ENCODE data around the gene TMEM181.
A peak's percentile ranks its signal among the peaks of the same experiment; 100 is the strongest.
"Not testable (repeated sequence)": the region's sequence is repeated elsewhere in the genome, so short reads cannot be mapped to it uniquely, and the experiment has no call there.

The TMEM181 gene

GRCh38 chr6:158648682-158649131, 88.8 kb downstream of the TMEM181 start:
- H3K4me3 Mint-ChIP-seq: peak overlapping the region; percentile 83
- peak overlapping the region; percentile 95 for H3K27ac Mint-ChIP-seq (ENCODE audit: low read depth)
- H3K27me3 Mint-ChIP-seq: no peaks in the 10 kb centered on the region
- ATAC-seq (replicated peaks; ENCODE audit: extremely low read depth, poor library complexity, severe bottlenecking) (no peak), DNase-seq (ENCODE audit: low spot score in 2 of 2) (no peak)
- H3K9me3 Mint-ChIP-seq: no peaks in the 10 kb centered on the region
- H3K36me3 Mint-ChIP-seq (ENCODE audit: insufficient read depth): peaks cover 37% of the 10 kb centered on the region
- H3K4me1 Mint-ChIP-seq: peaks cover 51% of the 10 kb centered on the region

GRCh38 chr6:158649289-158650143, 89.6 kb downstream of the TMEM181 start, which contains the start of gene SYTL3:
Gene SYTL3 (plus strand): TSS chr6:158650054. CDS start chr6:158663269, 13,215 bp downstream.
- peaks cover 38% of the 10 kb centered on the region for H3K36me3 Mint-ChIP-seq (ENCODE audit: insufficient read depth)
- H3K27ac Mint-ChIP-seq (ENCODE audit: low read depth): peak within 1 kb of the TSS; percentile 95
- H3K27me3 Mint-ChIP-seq: no peaks in the 10 kb centered on the region
- no peaks in the 10 kb centered on the region for H3K9me3 Mint-ChIP-seq
- peaks cover 59% of the 10 kb centered on the region for H3K4me1 Mint-ChIP-seq
- ATAC-seq (replicated peaks; ENCODE audit: extremely low read depth, poor library complexity, severe bottlenecking) (peak; percentile 63), DNase-seq (ENCODE audit: low spot score in 2 of 2) (peak; percentile 70 to 88)
- H3K4me3 Mint-ChIP-seq: peak within 1 kb of the TSS; percentile 83

- peak overlapping the region; percentile 83 for H3K4me3 Mint-ChIP-seq
- H3K27me3 Mint-ChIP-seq; H3K9me3 Mint-ChIP-seq; DNase-seq (ENCODE audit: low spot score in 2 of 2); ATAC-seq (replicated peaks; ENCODE audit: extremely low read depth, poor library complexity, severe bottlenecking): not testable (repeated sequence)
- H3K36me3 Mint-ChIP-seq (ENCODE audit: insufficient read depth): peaks cover 47% of the 10 kb centered on the region
- peaks cover 56% of the 10 kb centered on the region for H3K4me1 Mint-ChIP-seq
- peak overlapping the region; percentile 95 for H3K27ac Mint-ChIP-seq (ENCODE audit: low read depth)
Observed at GRCh38 chr6:158651981-158652737, 92.3 kb downstream of the TMEM181 start.

- H3K36me3 Mint-ChIP-seq (ENCODE audit: insufficient read depth): peaks cover 49% of the 10 kb centered on the region
- peak; percentile 77 for ATAC-seq (replicated peaks; ENCODE audit: extremely low read depth, poor library complexity, severe bottlenecking)
- H3K27me3 Mint-ChIP-seq: no peaks in the 10 kb centered on the region
- no peaks in the 10 kb centered on the region for H3K9me3 Mint-ChIP-seq
- peaks cover 53% of the 10 kb centered on the region for H3K4me1 Mint-ChIP-seq
- H3K4me3 Mint-ChIP-seq: peak overlapping the region; percentile 76
- peak overlapping the region; percentile 95 for H3K27ac Mint-ChIP-seq (ENCODE audit: low read depth)
- DNase-seq (ENCODE audit: low spot score in 2 of 2): peak; percentile 72 to 93
Observed at GRCh38 chr6:158653577-158654354, 93.9 kb downstream of the TMEM181 start.

- Mint-ChIP-seq H3K4me1 (peaks cover 46% of the 10 kb centered on the region), H3K27me3 (no peaks in the 10 kb centered on the region), H3K9me3 (no peaks in the 10 kb centered on the region), H3K4me3 (peak overlapping the region; percentile 76), H3K36me3 (ENCODE audit: insufficient read depth) (peaks cover 50% of the 10 kb centered on the region), H3K27ac (ENCODE audit: low read depth) (peak overlapping the region; percentile 95)
- DNase-seq (ENCODE audit: low spot score in 2 of 2) (no peak), ATAC-seq (replicated peaks; ENCODE audit: extremely low read depth, poor library complexity, severe bottlenecking) (no peak)
Observed at GRCh38 chr6:158654498-158654897, 94.6 kb downstream of the TMEM181 start.

GRCh38 chr6:158654960-158655489, 95.1 kb downstream of the TMEM181 start:
- ATAC-seq (replicated peaks; ENCODE audit: extremely low read depth, poor library complexity, severe bottlenecking) (no peak), DNase-seq (ENCODE audit: low spot score in 2 of 2) (no peak)
- no peaks in the 10 kb centered on the region for H3K9me3 Mint-ChIP-seq
- H3K36me3 Mint-ChIP-seq (ENCODE audit: insufficient read depth): peaks cover 46% of the 10 kb centered on the region
- H3K27ac Mint-ChIP-seq (ENCODE audit: low read depth): peak overlapping the region; percentile 95
- H3K4me3 Mint-ChIP-seq: peak overlapping the region; percentile 76
- H3K27me3 Mint-ChIP-seq: no peaks in the 10 kb centered on the region
- peaks cover 41% of the 10 kb centered on the region for H3K4me1 Mint-ChIP-seq

- peak overlapping the region; percentile 95 for H3K27ac Mint-ChIP-seq (ENCODE audit: low read depth)
- H3K4me3 Mint-ChIP-seq: peak overlapping the region; percentile 76
- DNase-seq (ENCODE audit: low spot score in 2 of 2) (no peak), ATAC-seq (replicated peaks; ENCODE audit: extremely low read depth, poor library complexity, severe bottlenecking) (no peak)
- H3K27me3 Mint-ChIP-seq: no peaks in the 10 kb centered on the region
- H3K9me3 Mint-ChIP-seq: no peaks in the 10 kb centered on the region
- peaks cover 46% of the 10 kb centered on the region for H3K4me1 Mint-ChIP-seq
- peaks cover 48% of the 10 kb centered on the region for H3K36me3 Mint-ChIP-seq (ENCODE audit: insufficient read depth)
Observed at GRCh38 chr6:158655569-158656450, 95.9 kb downstream of the TMEM181 start.

GRCh38 chr6:158656986-158657385, 97.1 kb downstream of the TMEM181 start:
- Mint-ChIP-seq H3K4me1 (peaks cover 50% of the 10 kb centered on the region), H3K36me3 (ENCODE audit: insufficient read depth) (peaks cover 49% of the 10 kb centered on the region), H3K27ac (ENCODE audit: low read depth) (peak overlapping the region; percentile 65)
- not testable (repeated sequence) for H3K9me3 Mint-ChIP-seq; DNase-seq (ENCODE audit: low spot score in 2 of 2); ATAC-seq (replicated peaks; ENCODE audit: extremely low read depth, poor library complexity, severe bottlenecking); H3K27me3 Mint-ChIP-seq; H3K4me3 Mint-ChIP-seq

GRCh38 chr6:158660333-158660754, 100.5 kb downstream of the TMEM181 start:
- H3K27me3 Mint-ChIP-seq: no peaks in the 10 kb centered on the region
- H3K9me3 Mint-ChIP-seq: no peaks in the 10 kb centered on the region
- H3K27ac Mint-ChIP-seq (ENCODE audit: low read depth): peak overlapping the region; percentile 22
- H3K4me3 Mint-ChIP-seq: no peak overlapping the region
- peak; percentile 69 for ATAC-seq (replicated peaks; ENCODE audit: extremely low read depth, poor library complexity, severe bottlenecking)
- peak in 1 of 2 donors; percentile 28 for DNase-seq (ENCODE audit: low spot score in 2 of 2)
- H3K36me3 Mint-ChIP-seq (ENCODE audit: insufficient read depth): peaks cover 36% of the 10 kb centered on the region
- H3K4me1 Mint-ChIP-seq: peaks cover 29% of the 10 kb centered on the region

- Mint-ChIP-seq H3K27ac (ENCODE audit: low read depth) (peak overlapping the region; percentile 22), H3K36me3 (ENCODE audit: insufficient read depth) (peaks cover 36% of the 10 kb centered on the region), H3K9me3 (no peaks in the 10 kb centered on the region), H3K27me3 (no peaks in the 10 kb centered on the region), H3K4me1 (peaks cover 20% of the 10 kb centered on the region), H3K4me3 (no peak overlapping the region)
- DNase-seq (ENCODE audit: low spot score in 2 of 2) (no peak), ATAC-seq (replicated peaks; ENCODE audit: extremely low read depth, poor library complexity, severe bottlenecking) (no peak)
Observed at GRCh38 chr6:158661156-158661685, 101.3 kb downstream of the TMEM181 start.

GRCh38 chr6:158662607-158662953, 102.7 kb downstream of the TMEM181 start:
- H3K27me3 Mint-ChIP-seq: no peaks in the 10 kb centered on the region
- no peak for ATAC-seq (replicated peaks; ENCODE audit: extremely low read depth, poor library complexity, severe bottlenecking)
- H3K4me1 Mint-ChIP-seq: peaks cover 18% of the 10 kb centered on the region
- H3K36me3 Mint-ChIP-seq (ENCODE audit: insufficient read depth): peaks cover 42% of the 10 kb centered on the region
- H3K9me3 Mint-ChIP-seq: no peaks in the 10 kb centered on the region
- no peak for DNase-seq (ENCODE audit: low spot score in 2 of 2)
- no peak overlapping the region for H3K27ac Mint-ChIP-seq (ENCODE audit: low read depth)
- no peak overlapping the region for H3K4me3 Mint-ChIP-seq

Data from central memory CD8-positive, alpha-beta T cell (primary cell).